CD4-positive, alpha-beta T cell treated with Interleukin-21 for 1 hour (primary cell): ENCODE data around the gene SENP3.

Source experiments
- DNase-seq: peaks from one replicate; pipeline ENCODE4 v3.0.0-alpha.2; 2020

SENP3 gene

GRCh38 chr17:7557147-7557764 is 4.5 kb upstream of the SENP3 start:
- no peak for DNase-seq

DNA sequence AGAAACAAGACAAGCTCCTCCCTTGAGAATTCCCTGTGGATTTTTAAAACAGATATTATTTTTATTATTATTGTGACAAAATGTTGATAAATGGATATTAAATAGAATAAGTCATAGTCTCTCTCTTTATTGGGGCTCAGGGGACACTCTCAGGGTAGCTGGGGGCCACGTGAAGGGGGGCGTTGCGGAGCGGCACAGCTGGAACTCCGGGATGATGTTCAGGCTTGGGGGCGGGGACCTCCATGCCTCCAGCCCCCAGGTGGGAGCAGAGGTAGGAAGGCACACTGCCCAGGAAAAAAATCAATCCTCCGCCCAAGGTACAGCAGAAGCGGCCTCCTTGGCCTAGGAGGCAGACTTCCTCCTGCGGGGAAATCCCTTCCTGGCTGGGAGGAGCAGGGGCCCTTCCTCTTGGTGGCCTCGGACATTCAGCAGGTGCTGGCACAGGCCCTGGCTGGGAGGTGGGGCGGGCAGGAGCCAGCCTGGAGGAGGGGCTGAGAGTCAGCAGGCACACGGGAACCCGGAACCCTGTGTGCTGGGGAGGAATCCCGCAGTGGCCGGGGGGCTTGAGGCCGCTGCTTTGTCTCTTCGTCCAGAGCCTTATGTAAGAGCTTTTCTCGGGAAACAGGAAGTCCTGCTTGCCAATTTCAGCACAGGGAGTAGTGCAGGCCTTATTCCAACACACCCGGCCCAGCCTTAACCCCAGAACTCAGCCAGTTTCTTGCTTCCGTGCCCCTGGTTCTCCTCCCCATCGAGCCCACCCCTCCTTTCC is 3.8 kb upstream of the SENP3 start:
- peak; percentile 25 for DNase-seq

- no peak for DNase-seq
Measured at GRCh38 chr17:7558544-7559319, 3.0 kb upstream of the SENP3 start, which contains the start of gene TNFSF13. TNFSF13 (plus strand) TSS chr17:7558750; CDS start chr17:7559040, 290 bp downstream.

GRCh38 chr17:7559320-7560171 is 2.2 kb upstream of the SENP3 start:
- no peak for DNase-seq

DNA sequence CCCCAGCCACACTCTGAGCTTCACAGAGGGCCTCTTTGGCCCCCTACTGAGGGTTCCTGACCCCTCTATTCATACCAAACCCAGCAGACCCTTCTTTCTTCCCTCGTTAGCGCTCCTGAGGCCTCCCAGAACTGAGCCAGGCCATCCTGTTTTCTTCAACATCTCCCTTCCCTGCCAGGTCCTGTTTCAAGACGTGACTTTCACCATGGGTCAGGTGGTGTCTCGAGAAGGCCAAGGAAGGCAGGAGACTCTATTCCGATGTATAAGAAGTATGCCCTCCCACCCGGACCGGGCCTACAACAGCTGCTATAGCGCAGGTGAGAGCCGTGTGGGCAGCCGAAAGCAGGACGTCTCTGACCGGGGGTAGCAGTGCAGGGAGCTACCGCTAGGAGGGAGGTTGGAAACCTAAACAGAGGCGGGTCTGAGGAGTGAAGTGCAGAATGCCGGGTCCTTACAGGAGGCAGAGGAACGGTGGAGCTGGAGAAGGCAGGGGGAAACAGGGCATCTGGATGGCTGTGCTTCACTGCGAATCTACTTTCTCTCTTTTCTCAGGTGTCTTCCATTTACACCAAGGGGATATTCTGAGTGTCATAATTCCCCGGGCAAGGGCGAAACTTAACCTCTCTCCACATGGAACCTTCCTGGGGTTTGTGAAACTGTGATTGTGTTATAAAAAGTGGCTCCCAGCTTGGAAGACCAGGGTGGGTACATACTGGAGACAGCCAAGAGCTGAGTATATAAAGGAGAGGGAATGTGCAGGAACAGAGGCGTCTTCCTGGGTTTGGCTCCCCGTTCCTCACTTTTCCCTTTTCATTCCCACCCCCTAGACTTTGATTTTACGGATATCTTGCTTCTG is 1.3 kb upstream of the SENP3 start:
- peak; percentile 59 for DNase-seq

DNA sequence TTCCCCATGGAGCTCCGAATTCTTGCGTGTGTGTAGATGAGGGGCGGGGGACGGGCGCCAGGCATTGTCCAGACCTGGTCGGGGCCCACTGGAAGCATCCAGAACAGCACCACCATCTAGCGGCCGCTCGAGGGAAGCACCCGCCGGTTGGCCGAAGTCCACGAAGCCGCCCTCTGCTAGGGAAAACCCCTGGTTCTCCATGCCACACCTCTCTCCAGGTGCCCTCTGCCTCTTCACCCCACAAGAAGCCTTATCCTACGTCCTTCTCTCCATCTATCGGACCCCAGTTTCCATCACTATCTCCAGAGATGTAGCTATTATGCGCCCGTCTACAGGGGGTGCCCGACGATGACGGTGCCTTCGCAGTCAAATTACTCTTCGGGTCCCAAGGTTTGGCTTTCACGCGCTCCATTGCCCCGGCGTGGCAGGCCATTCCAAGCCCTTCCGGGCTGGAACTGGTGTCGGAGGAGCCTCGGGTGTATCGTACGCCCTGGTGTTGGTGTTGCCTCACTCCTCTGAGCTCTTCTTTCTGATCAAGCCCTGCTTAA is 617 bp upstream of the SENP3 start:
- DNase-seq = peak; percentile 86

DNA sequence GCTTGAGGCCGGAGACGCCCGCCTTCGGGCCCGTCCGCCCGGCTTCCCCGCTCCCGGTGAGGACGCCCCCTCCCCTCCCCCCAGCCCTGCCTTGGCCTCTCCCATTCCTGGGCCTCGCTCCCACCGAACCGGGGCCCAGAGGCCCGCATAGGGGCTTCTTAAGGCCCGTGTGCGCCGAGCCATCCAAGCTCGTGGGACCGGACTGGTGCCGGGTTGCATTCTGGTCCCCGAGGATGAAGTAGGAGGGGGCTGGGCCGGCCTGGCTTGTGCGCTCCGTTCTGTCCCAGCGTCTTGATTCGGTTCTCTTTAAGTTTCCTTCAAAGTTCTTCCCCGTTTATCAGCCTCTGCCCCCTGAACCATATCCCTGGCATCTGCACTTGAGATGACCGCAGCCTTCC is 488 bp downstream of the SENP3 start:
- no peak for DNase-seq

DNA sequence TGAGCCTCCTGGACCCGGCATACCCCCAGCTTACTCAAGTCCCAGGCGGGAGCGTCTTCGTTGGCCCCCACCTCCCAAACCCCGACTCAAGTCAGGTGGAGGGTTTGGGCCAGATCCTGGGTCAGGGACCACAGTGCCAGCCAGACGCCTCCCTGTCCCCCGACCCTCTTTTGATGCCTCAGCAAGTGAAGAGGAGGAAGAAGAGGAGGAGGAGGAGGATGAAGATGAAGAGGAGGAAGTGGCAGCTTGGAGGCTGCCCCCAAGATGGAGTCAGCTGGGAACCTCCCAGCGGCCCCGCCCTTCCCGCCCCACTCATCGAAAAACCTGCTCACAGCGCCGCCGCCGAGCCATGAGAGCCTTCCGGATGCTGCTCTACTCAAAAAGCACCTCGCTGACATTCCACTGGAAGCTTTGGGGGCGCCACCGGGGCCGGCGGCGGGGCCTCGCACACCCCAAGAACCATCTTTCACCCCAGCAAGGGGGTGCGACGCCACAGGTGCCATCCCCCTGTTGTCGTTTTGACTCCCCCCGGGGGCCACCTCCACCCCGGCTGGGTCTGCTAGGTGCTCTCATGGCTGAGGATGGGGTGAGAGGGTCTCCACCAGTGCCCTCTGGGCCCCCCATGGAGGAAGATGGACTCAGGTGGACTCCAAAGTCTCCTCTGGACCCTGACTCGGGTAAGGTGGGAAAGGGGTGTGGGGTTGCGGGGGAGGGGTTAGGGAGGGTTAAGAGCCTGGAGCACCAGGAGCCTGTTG is 1.6 kb downstream of the SENP3 start:
- DNase-seq = no peak

- no peak for DNase-seq
Measured at GRCh38 chr17:7569571-7569970, 7.9 kb downstream of the SENP3 start.

GRCh38 chr17:7570351-7570750 is 8.6 kb downstream of the SENP3 start:
- DNase-seq = no peak

- DNase-seq = no peak
Measured at GRCh38 chr17:7572338-7572587, 10.5 kb downstream of the SENP3 start.

GRCh38 chr17:7572588-7573323 is 11.0 kb downstream of the SENP3 start:
- DNase-seq = peak; percentile 100

DNA sequence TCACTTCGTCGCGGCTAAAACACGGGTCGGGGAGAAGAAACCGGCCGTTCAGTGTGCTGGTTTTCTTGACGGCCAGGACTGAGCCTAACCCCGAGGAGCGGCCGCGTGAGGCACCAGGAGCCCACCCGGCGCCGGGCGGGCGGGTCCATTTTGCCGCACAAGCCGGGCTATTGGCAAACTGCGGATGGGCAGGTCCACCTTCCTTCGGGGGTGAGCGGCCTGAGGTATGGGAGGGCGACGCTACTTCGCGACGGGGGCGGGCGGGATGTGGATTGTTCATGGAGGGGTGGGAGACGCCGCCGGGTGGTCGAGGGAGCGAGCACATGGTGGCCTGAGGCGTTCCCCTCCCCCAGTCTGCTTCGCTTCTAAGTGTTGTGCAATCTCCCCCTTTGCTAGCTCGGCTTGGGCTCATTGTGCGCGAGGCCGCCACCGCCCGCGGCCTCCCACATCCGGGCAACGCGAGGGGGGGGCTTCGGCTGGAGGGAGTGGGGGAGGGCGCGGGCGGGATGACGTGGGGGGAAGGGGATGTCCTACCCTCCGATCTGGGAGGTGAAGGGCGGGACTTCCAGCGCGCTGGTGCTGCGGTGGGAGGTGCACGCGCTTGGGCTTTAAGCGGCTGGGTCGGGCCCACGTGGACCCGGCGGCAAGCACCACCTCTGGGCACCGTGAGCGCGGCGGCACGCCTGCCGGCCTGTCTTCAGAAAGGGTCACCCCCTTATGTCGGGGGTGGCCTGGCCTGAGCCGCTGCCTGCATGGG is 11.8 kb downstream of the SENP3 start:
- DNase-seq = peak; percentile 95

- no peak for DNase-seq
Measured at GRCh38 chr17:7574176-7574953, 12.6 kb downstream of the SENP3 start.

DNA sequence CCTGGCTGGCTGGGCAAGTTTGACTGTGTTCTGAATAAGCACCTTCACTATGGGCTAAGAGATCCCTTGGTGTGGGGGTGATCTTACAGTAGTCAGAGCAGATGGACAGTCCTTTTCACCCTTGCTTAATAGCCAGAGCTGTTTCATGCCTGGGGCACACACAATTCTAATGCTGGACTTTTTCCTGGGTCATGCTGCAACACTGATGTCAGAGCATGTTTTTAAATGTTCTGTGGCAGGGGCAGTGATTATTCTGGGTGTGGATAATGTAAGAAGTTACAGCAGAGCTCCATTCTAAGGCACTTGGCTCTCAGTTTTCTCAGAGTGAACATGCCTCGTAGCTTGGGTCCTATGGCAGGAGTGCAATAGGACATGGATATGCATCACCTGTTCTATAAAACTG is 13.8 kb downstream of the SENP3 start:
- DNase-seq = no peak

DNA sequence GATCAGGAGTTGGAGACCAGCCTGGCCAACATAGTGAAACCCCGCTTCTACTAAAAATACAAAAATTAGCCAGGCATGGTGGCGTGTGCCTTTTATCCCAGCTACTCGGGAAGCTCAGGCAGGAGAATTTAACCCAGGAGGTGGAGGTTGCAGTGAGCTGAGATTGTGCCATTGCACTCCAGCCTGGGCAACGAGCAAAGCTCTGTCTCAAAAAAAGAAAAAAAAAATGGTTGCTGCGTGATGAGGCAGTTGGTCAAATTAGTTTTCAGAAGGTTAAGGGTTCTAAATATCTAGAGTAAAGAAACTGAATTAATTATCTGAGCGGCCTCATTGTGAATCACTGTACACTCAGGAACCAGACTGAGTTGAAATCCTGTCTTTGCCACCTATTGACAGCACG is 14.2 kb downstream of the SENP3 start:
- no peak for DNase-seq

- DNase-seq = no peak
Measured at GRCh38 chr17:7576432-7576937, 14.8 kb downstream of the SENP3 start.
